K562 (cell line): ENCODE results near the gene TNFRSF13B.

Experiments used
- POLR2AphosphoS5 ChIP-seq: IDR thresholded peaks from 2 replicates; pipeline ENCODE4 v1.6.1; 2011; ENCODE audit warnings: mild to moderate bottlenecking, low read depth, low read length, moderate library complexity; ENCODE audit not compliant: control insufficient read depth, insufficient read depth
- PRPF4 ChIP-seq: fragments of 200-400 bp; formaldehyde crosslinking; IDR thresholded peaks from one replicate; pipeline ENCODE4 v1.6.1; 2017; ENCODE audit warnings: low read length, low read depth, mild to moderate bottlenecking; ENCODE audit not compliant: insufficient read depth, poor library complexity, severe bottlenecking

GRCh38 chr17:16917671-16918394 is 54.1 kb downstream of the TNFRSF13B start:
- TF ChIP-seq PRPF4 (no peak), POLR2AphosphoS5 (no peak)
